GM23338 (cell line): ENCODE results near the gene ZBTB8A.

ENCODE experiments used
- CTCF ChIP-seq, 2 experiments: fragments of 200-600 bp in 1 of 2; sonication (generic) in 1 of 2; conservative IDR thresholded peaks; 2 replicates each; pipeline versions ENCODE4 v1.5.1 to v1.6.1; 2016 to 2017; ENCODE audit warnings: antibody characterized with exemption in 2 of 2, low read depth in 2 of 2, mild to moderate bottlenecking in 2 of 2, moderate library complexity in 1 of 2
- EZH2 ChIP-seq: fragments of 200-600 bp; sonication (generic); IDR thresholded peaks from one replicate; pipeline ENCODE4 v1.8.0; 2017; ENCODE audit warnings: antibody characterized with exemption, mild to moderate bottlenecking, low read depth; ENCODE audit not compliant: unreplicated experiment
- EZH2phosphoT487 ChIP-seq: fragments of 200-600 bp; sonication (generic); IDR thresholded peaks from one replicate; pipeline ENCODE4 v1.8.1; 2018; ENCODE audit warnings: antibody characterized with exemption; ENCODE audit not compliant: unreplicated experiment
- POLR2AphosphoS5 ChIP-seq: IDR thresholded peaks from 2 replicates; pipeline ENCODE4 v1.6.1; 2016; ENCODE audit warnings: antibody characterized with exemption, low read depth
- REST ChIP-seq: IDR thresholded peaks from one replicate; pipeline ENCODE4 v1.6.1; 2018; ENCODE audit warnings: antibody characterized with exemption; ENCODE audit not compliant: unreplicated experiment

GRCh38 chr1:32650752-32651460 lies 111.7 kb downstream of the ZBTB8A start, which contains the start of gene RBBP4:
- TF ChIP-seq POLR2AphosphoS5 (peak; percentile 87), CTCF (conservative IDR thresholded peaks at IDR 0.05; ENCODE audit: low read depth in 2 of 2) (no peak), EZH2 (no peak), EZH2phosphoT487 (no peak), REST (no peak)
